Bronchial epithelial cell (primary cell): Measurements from ENCODE around the gene MRLN. TPM values are rescaled to one million over a fixed set of nuclear protein-coding genes. Genes with fewer than 3 reads are reported as not detected.

Experiments used
- DNase-seq: peaks from one replicate; pipeline ENCODE4 v3.0.0-alpha.2; 2010; ENCODE audit warnings: low read depth
- FAIRE-seq: peaks from 2 replicates; lab custom pipeline; 2011; peaks lifted over from hg19 to GRCh38; lab: Jason Lieb, UNC
- H3K27me3 ChIP-seq: 2 replicates; pipeline ENCODE4 v1.5.1; 2011; ENCODE audit warnings: low read length; ENCODE audit not compliant: control insufficient read depth, insufficient read depth
- H3K36me3 ChIP-seq: 2 replicates; pipeline ENCODE4 v1.5.1; 2011; ENCODE audit warnings: low read length; ENCODE audit not compliant: control insufficient read depth, insufficient read depth
- H3K4me3 ChIP-seq: 2 replicates; pipeline ENCODE4 v1.5.1; 2011; ENCODE audit warnings: mild to moderate bottlenecking, low read depth, low read length, control low read depth
- CTCF ChIP-seq: IDR thresholded peaks from 2 replicates; pipeline ENCODE4 v1.5.1; 2011; ENCODE audit warnings: mild to moderate bottlenecking, moderate library complexity, low read length, control low read depth, inconsistent platforms; ENCODE audit not compliant: insufficient read depth, severe bottlenecking
- total RNA-seq: library from RNA; depleted of rRNA; stranded (reverse); fragments of >200 nt; gene quantifications from 2 replicates; pipeline ENCODE4 v1.2.1, GENCODE V29; 2014

MRLN gene
- total RNA-seq, 1 donor from 2014 or later, result not detected

GRCh38 chr10:59704630-59705029 is 48.6 kb downstream of the MRLN start:
- Histone ChIP-seq H3K4me3 (no peak overlapping the region), H3K27me3 (peaks cover 2% of the 10 kb centered on the region), H3K36me3 (no peaks in the 10 kb centered on the region)
- TF ChIP-seq CTCF, result no peak
- no peak for FAIRE-seq
- DNase-seq, result peak; percentile 23

GRCh38 chr10:59702347-59702746 is 50.9 kb downstream of the MRLN start:
- Histone ChIP-seq H3K27me3 (no peaks in the 10 kb centered on the region), H3K36me3 (no peaks in the 10 kb centered on the region), H3K4me3 (no peak overlapping the region)
- TF ChIP-seq CTCF, result no peak
- DNase-seq, result peak; percentile 13
- no peak for FAIRE-seq

- no peak for TF ChIP-seq CTCF
- no peak overlapping the region for H3K4me3 ChIP-seq
- no peaks in the 10 kb centered on the region for H3K27me3 ChIP-seq
- FAIRE-seq, result no peak
- no peak for DNase-seq
- no peaks in the 10 kb centered on the region for H3K36me3 ChIP-seq
Measured at GRCh38 chr10:59700709-59701108, 52.5 kb downstream of the MRLN start.

GRCh38 chr10:59698326-59698725 is 54.9 kb downstream of the MRLN start:
- no peak for FAIRE-seq
- no peak for TF ChIP-seq CTCF
- no peak for DNase-seq

GRCh38 chr10:59695637-59696036 is 57.6 kb downstream of the MRLN start:
- DNase-seq, result no peak
- no peaks in the 10 kb centered on the region for H3K27me3 ChIP-seq
- TF ChIP-seq CTCF, result no peak
- FAIRE-seq, result no peak
- no peak overlapping the region for H3K4me3 ChIP-seq
- H3K36me3 ChIP-seq, result no peaks in the 10 kb centered on the region

More at GRCh38 chr10:59698326-59698725, 54.9 kb downstream of the MRLN start:
- Histone ChIP-seq H3K27me3 (no peaks in the 10 kb centered on the region), H3K36me3 (no peaks in the 10 kb centered on the region), H3K4me3 (no peak overlapping the region)

- no peak overlapping the region for H3K4me3 ChIP-seq
- no peaks in the 10 kb centered on the region for H3K36me3 ChIP-seq
- TF ChIP-seq CTCF, result no peak
- no peak for DNase-seq
- H3K27me3 ChIP-seq, result no peaks in the 10 kb centered on the region
- no peak for FAIRE-seq
Measured at GRCh38 chr10:59694936-59695335, 58.3 kb downstream of the MRLN start.
